WERI-Rb-1 (cell line): ENCODE results near the gene GSDME.

ENCODE experiments used
- DNase-seq: peaks from one replicate; pipeline ENCODE4 v3.0.0-alpha.2; 2020
- H3K27ac ChIP-seq: fragments of 250-450 bp; sonication (Bioruptor Pico); 2 replicates; pipeline ENCODE4 v1.5.1; 2020; ENCODE audit warnings: mild to moderate bottlenecking, moderate library complexity
- H3K27me3 ChIP-seq: fragments of 250-450 bp; sonication (Bioruptor Pico); 2 replicates; pipeline ENCODE4 v1.5.1; 2021; ENCODE audit warnings: mild to moderate bottlenecking, low read depth, moderate library complexity; ENCODE audit not compliant: insufficient read depth, severe bottlenecking
- H3K36me3 ChIP-seq: fragments of 250-450 bp; sonication (Bioruptor Pico); 2 replicates; pipeline ENCODE4 v1.5.1; 2020; ENCODE audit warnings: mild to moderate bottlenecking, moderate library complexity
- H3K4me3 ChIP-seq: 2 replicates; pipeline ENCODE4 v1.5.1; 2011; ENCODE audit warnings: low read depth, mild to moderate bottlenecking, control low read depth, low read length
- H3K9me3 ChIP-seq: fragments of 250-450 bp; sonication (Bioruptor Pico); 2 replicates; pipeline ENCODE4 v1.5.1; 2021; ENCODE audit warnings: mild to moderate bottlenecking, moderate library complexity; ENCODE audit not compliant: severe bottlenecking
- TF ChIP-seq, protein P1 (sequence below): IDR thresholded peaks from 2 replicates; pipeline ENCODE4 v1.5.1; 2011; ENCODE audit warnings: low read depth, mild to moderate bottlenecking, control low read depth, inconsistent platforms, low read length

GSDME gene

DNA sequence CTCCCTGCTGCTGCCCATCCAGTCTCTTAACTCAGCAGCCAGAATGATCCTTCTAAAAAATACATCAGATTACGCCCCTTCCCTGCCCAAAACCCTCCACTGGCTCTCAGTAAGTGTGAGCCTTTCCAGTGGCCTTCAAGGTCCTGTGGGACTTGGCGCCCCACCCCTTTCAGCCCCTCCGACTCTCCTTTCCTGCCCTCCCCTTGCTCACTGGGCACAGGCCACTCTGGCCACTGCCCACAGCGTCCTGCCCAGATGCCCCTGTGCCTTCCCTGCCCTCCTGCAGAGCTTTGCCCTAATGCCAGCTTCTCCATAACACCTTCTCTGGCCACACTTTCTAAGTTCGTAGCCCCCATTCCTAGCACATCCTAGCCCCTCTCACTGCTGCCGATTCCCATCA is 13.8 kb downstream of the GSDME start:
- DNase-seq, result no peak
- TF ChIP-seq, protein P1, sequence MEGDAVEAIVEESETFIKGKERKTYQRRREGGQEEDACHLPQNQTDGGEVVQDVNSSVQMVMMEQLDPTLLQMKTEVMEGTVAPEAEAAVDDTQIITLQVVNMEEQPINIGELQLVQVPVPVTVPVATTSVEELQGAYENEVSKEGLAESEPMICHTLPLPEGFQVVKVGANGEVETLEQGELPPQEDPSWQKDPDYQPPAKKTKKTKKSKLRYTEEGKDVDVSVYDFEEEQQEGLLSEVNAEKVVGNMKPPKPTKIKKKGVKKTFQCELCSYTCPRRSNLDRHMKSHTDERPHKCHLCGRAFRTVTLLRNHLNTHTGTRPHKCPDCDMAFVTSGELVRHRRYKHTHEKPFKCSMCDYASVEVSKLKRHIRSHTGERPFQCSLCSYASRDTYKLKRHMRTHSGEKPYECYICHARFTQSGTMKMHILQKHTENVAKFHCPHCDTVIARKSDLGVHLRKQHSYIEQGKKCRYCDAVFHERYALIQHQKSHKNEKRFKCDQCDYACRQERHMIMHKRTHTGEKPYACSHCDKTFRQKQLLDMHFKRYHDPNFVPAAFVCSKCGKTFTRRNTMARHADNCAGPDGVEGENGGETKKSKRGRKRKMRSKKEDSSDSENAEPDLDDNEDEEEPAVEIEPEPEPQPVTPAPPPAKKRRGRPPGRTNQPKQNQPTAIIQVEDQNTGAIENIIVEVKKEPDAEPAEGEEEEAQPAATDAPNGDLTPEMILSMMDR, result no peak
- Histone ChIP-seq H3K9me3 (no peaks in the 10 kb centered on the region), H3K27me3 (no peaks in the 10 kb centered on the region), H3K4me3 (no peak overlapping the region), H3K36me3 (no peaks in the 10 kb centered on the region), H3K27ac (no peak overlapping the region)

DNA sequence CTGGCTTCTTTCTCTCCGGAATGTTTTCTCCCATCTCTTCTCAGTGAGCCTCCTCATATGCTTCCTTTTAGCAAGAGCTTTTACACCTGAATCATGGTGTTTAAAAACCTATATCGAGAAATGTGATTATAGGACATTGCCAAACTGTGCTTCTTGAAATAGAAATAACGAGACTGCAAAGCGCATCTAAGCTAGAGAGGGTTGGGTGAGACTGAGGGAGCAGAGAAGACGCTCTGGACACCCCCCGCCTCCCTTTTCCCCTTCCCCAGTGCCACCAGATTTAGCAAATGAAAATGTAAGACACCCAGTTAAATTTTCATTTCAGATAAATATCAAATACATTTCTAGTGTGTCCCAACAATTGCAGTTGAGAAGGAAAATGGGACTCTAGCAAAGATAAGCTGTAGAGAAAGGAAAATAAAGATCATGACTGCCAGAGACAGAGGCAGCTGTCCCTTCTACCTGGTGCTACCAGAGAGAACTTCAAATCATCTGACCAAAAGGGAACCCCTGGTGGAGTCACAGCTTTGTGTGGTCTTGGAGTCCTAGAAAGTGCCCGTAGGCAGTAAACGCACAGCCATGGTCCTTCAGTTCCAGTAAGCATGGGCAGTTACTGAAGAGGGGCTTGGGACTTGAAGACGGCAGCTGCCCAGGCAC is 14.6 kb downstream of the GSDME start:
- no peaks in the 10 kb centered on the region for H3K9me3 ChIP-seq
- H3K4me3 ChIP-seq, result no peak overlapping the region
- H3K27ac ChIP-seq, result no peak overlapping the region
- H3K27me3 ChIP-seq, result no peaks in the 10 kb centered on the region
- no peaks in the 10 kb centered on the region for H3K36me3 ChIP-seq
- DNase-seq, result no peak
- TF ChIP-seq, protein P1, result no peak

GRCh38 chr7:24741679-24742505 is 15.4 kb downstream of the GSDME start:
- Histone ChIP-seq H3K4me3 (no peak overlapping the region), H3K36me3 (no peaks in the 10 kb centered on the region), H3K9me3 (no peaks in the 10 kb centered on the region), H3K27me3 (no peaks in the 10 kb centered on the region), H3K27ac (no peak overlapping the region)
- TF ChIP-seq, protein P1, result no peak
- DNase-seq, result no peak

- Histone ChIP-seq H3K4me3 (no peak overlapping the region), H3K27ac (no peak overlapping the region), H3K27me3 (no peaks in the 10 kb centered on the region), H3K36me3 (no peaks in the 10 kb centered on the region), H3K9me3 (no peaks in the 10 kb centered on the region)
- TF ChIP-seq, protein P1, result no peak
- DNase-seq, result no peak
These were observed 16.4 kb downstream of the GSDME start for GRCh38 chr7:24740871-24741270.

GRCh38 chr7:24739306-24739705 is 18.0 kb downstream of the GSDME start:
- Histone ChIP-seq H3K36me3 (no peaks in the 10 kb centered on the region), H3K27me3 (no peaks in the 10 kb centered on the region), H3K27ac (no peak overlapping the region), H3K9me3 (no peaks in the 10 kb centered on the region), H3K4me3 (no peak overlapping the region)
- TF ChIP-seq, protein P1, result no peak
- no peak for DNase-seq
